ENCODE measurements around the gene CLDND1. TPM values are rescaled to one million over a fixed set of nuclear protein-coding genes. Genes with fewer than 3 reads are reported as not detected.

The CLDND1 gene
- total and polyA plus RNA-seq, 2 of the 4 experiments (the other 2 are of a cell fraction): 75.8 to 78.3 TPM

GRCh38 chr3:98553753-98554152, 31.1 kb upstream of the CLDND1 start:
- Histone ChIP-seq H2BK20ac (ENCODE audit: low read depth, low read length) (no peak overlapping the region), H2BK15ac (ENCODE audit: low read depth, low read length) (no peak overlapping the region), H3K4me3 (ENCODE audit: insufficient read depth, low read depth, low read length) (no peak overlapping the region), H3K79me1 (ENCODE audit: low read depth in 1 of 2, low read length in 2 of 2) (no peaks in the 10 kb centered on the region), H2AFZ (replicated peaks; ENCODE audit: low read length, poor library complexity) (no peak overlapping the region), H2AK5ac (ENCODE audit: low read depth, low read length) (no peak overlapping the region), H3K9me3 (ENCODE audit: control insufficient read depth, insufficient read depth, low read length) (no peaks in the 10 kb centered on the region), H3K4ac (ENCODE audit: low read depth, low read length) (no peak overlapping the region), H3K9ac (ENCODE audit: low read depth, low read length) (no peak overlapping the region), H3K27ac (ENCODE audit: insufficient read depth, low read length) (no peak overlapping the region), H3K56ac (ENCODE audit: extremely low read depth, insufficient read depth, low read length) (no peak overlapping the region), H3K9me1 (ENCODE audit: insufficient read depth, low read length) (no peaks in the 10 kb centered on the region), H4K8ac (ENCODE audit: low read depth in 2 of 2, low read length in 2 of 2) (no peak overlapping the region), H2BK5ac (ENCODE audit: low read depth, low read length, poor library complexity, severe bottlenecking) (no peak overlapping the region), H3K18ac (ENCODE audit: low read depth, low read length) (no peak overlapping the region), H3K4me1 (ENCODE audit: control insufficient read depth, insufficient read depth, low read length) (no peaks in the 10 kb centered on the region), H2AK9ac (replicated peaks; ENCODE audit: low read depth, low read length, poor library complexity) (no peak overlapping the region), H3K23ac (ENCODE audit: low read depth, low read length) (no peak overlapping the region), H4K91ac (ENCODE audit: insufficient read depth, low read depth, low read length) (no peak overlapping the region), H3K14ac (replicated peaks; ENCODE audit: low read depth, low read length) (no peak overlapping the region), H2BK120ac (ENCODE audit: low read depth, low read length) (no peak overlapping the region), H4K5ac (ENCODE audit: low read depth, low read length) (no peak overlapping the region), H3K27me3 (ENCODE audit: control insufficient read depth, insufficient read depth, low read length) (peaks cover 17% of the 10 kb centered on the region), H3K4me2 (ENCODE audit: low read depth, low read length) (no peak overlapping the region), H3K36me3 (ENCODE audit: control insufficient read depth, insufficient read depth, low read length) (no peaks in the 10 kb centered on the region), H4K20me1 (ENCODE audit: insufficient read depth, low read length) (no peaks in the 10 kb centered on the region)
- ChIA-PET CTCF (no interaction called here), POLR2A (ENCODE audit: unreplicated experiment) (no interaction called here)
- ATAC-seq (ENCODE audit: low read depth) (no peak), DNase-seq (no peak)
- intact Hi-C loops (cut with micrococcal nuclease) (no loop called here), in situ Hi-C loops (cut with MboI; ENCODE audit: low sequenced_read_pairs) (loop anchor here (25.0 kb wide), 1 partner anchor 216 kb away; no protein-coding TSS in a partner anchor), dilution Hi-C loops (cut with HindIII; ENCODE audit: low sequenced_read_pairs, unreplicated experiment) (no loop called here)
- TF ChIP-seq CEBPB (IDR thresholded peaks at IDR 0.05; ENCODE audit: low read depth, low read length): no peak
- TF ChIP-seq POLR2A (IDR thresholded peaks at IDR 0.05; ENCODE audit: low read depth, low read length): no peak
- no peak for TF ChIP-seq RCOR1 (IDR thresholded peaks at IDR 0.05; ENCODE audit: insufficient replicate concordance, low read length)
- no peak for TF ChIP-seq MXI1 (IDR thresholded peaks at IDR 0.05; ENCODE audit: borderline replicate concordance, low read depth, low read length)
- no peak for TF ChIP-seq NFE2L2 (IDR thresholded peaks at IDR 0.05; ENCODE audit: low read depth, low read length)
- no peak for TF ChIP-seq USF2 (IDR thresholded peaks at IDR 0.05; ENCODE audit: low read depth, low read length)
- TF ChIP-seq FOS (IDR thresholded peaks at IDR 0.05; ENCODE audit: low read depth, low read length): no peak
- TF ChIP-seq ELK1 (IDR thresholded peaks at IDR 0.05; ENCODE audit: borderline replicate concordance, low read depth, low read length): no peak
- TF ChIP-seq MAFK (IDR thresholded peaks at IDR 0.05; ENCODE audit: low read depth, low read length): no peak
- no CpG with 5 or more reads among the region's 2 CpGs for WGBS, 2 experiments (ENCODE audit: extremely low coverage in 2 of 2, insufficient read length in 1 of 2)
- BruUV-seq (replicated peaks): no TSS peak

Data from IMR-90 (cell line).